Astrocyte of the cerebellum (primary cell): ENCODE data around the gene PRKCG.

Source experiments
- DNase-seq: peaks from one replicate; pipeline ENCODE4 v3.0.0-alpha.2; 2011; ENCODE audit warnings: low read depth
- H3K4me3 ChIP-seq: 2 replicates; pipeline ENCODE4 v1.5.1; 2011; ENCODE audit warnings: mild to moderate bottlenecking, low read depth, low read length, moderate library complexity
- in situ Hi-C: cut with HindIII; loops from 2 replicates; pipeline ENCODE4 v1.10.0; 2017; ENCODE audit warnings: low sequenced_read_pairs
- TF ChIP-seq, protein P1 (sequence below): IDR thresholded peaks from 2 replicates; pipeline ENCODE4 v1.5.1; 2012; ENCODE audit warnings: low read length, low read depth, moderate library complexity, mild to moderate bottlenecking; ENCODE audit errors: missing control alignments

The PRKCG gene

GRCh38 chr19:53879140-53880081 is 2.6 kb upstream of the PRKCG start:
- H3K4me3 ChIP-seq, result peak overlapping the region; percentile 58
- TF ChIP-seq, protein P1, sequence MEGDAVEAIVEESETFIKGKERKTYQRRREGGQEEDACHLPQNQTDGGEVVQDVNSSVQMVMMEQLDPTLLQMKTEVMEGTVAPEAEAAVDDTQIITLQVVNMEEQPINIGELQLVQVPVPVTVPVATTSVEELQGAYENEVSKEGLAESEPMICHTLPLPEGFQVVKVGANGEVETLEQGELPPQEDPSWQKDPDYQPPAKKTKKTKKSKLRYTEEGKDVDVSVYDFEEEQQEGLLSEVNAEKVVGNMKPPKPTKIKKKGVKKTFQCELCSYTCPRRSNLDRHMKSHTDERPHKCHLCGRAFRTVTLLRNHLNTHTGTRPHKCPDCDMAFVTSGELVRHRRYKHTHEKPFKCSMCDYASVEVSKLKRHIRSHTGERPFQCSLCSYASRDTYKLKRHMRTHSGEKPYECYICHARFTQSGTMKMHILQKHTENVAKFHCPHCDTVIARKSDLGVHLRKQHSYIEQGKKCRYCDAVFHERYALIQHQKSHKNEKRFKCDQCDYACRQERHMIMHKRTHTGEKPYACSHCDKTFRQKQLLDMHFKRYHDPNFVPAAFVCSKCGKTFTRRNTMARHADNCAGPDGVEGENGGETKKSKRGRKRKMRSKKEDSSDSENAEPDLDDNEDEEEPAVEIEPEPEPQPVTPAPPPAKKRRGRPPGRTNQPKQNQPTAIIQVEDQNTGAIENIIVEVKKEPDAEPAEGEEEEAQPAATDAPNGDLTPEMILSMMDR, result no peak
- DNase-seq, result peak; percentile 72
- in situ Hi-C loops, result no loop called here

- TF ChIP-seq, protein P1, result no peak
- no peak overlapping the region for H3K4me3 ChIP-seq
- in situ Hi-C loops, result no loop called here
Observed at GRCh38 chr19:53880711-53881481, 1.1 kb upstream of the PRKCG start.

GRCh38 chr19:53882391-53883050 is 524 bp downstream of the PRKCG start:
- in situ Hi-C loops, result no loop called here
- DNase-seq, result no peak
- TF ChIP-seq, protein P1, result no peak
- H3K4me3 ChIP-seq, result peak overlapping the region; percentile 28

More at GRCh38 chr19:53880711-53881481, 1.1 kb upstream of the PRKCG start:
- no peak for DNase-seq

GRCh38 chr19:53883231-53883661 is 1.2 kb downstream of the PRKCG start:
- DNase-seq, result no peak
- H3K4me3 ChIP-seq, result no peak overlapping the region
- in situ Hi-C loops, result no loop called here
- TF ChIP-seq, protein P1, result no peak

- TF ChIP-seq, protein P1, result no peak
- in situ Hi-C loops, result no loop called here
- DNase-seq, result no peak
- H3K4me3 ChIP-seq, result no peak overlapping the region
Observed at GRCh38 chr19:53883741-53884140, 1.7 kb downstream of the PRKCG start.

- in situ Hi-C loops, result no loop called here
- TF ChIP-seq, protein P1, result no peak
- no peak overlapping the region for H3K4me3 ChIP-seq
- no peak for DNase-seq
Observed at GRCh38 chr19:53884256-53884655, 2.3 kb downstream of the PRKCG start.
